PC-3 (cell line): ENCODE data around the gene PDZRN4. TPM values are rescaled to one million over a fixed set of nuclear protein-coding genes. Genes with fewer than 3 reads are reported as not detected.

Experiments
- ATAC-seq: fragments of 200-7000 bp; cut with Tn5 transposase; 2 replicates; pipeline ENCODE4 v1.9.1; 2020; ENCODE audit warnings: mild to moderate bottlenecking, moderate library complexity
- BruUV-seq: library from RNA; stranded (reverse); fragments of 400-500 nt; replicated peaks from 2 replicates; lab custom pipeline; 2021; lab: Mats Ljungman, UMichigan
- CTCF ChIA-PET: fragments of 300-600 bp; sonication (Branson Sonifier 250); formaldehyde crosslinking; loops from one replicate; lab custom pipeline; 2022; ENCODE audit warnings: antibody characterized with exemption; lab: Charles Lee
- POLR2A ChIA-PET: fragments of 300-600 bp; sonication (Branson Sonifier 250); formaldehyde crosslinking; loops from one replicate; lab custom pipeline; 2022; ENCODE audit warnings: antibody characterized with exemption; ENCODE audit not compliant: unreplicated experiment; lab: Charles Lee
- DNase-seq: peaks from one replicate; pipeline ENCODE4 v3.0.0-alpha.2; 2015
- H2AFZ ChIP-seq: fragments of 300-600 bp; sonication (generic); 2 replicates; pipeline ENCODE4 v1.6.0; 2016; ENCODE audit warnings: antibody characterized with exemption, low read length
- H3F3A ChIP-seq: fragments of 300-600 bp; sonication (generic); one replicate; pipeline ENCODE4 v1.6.0; 2017; ENCODE audit warnings: antibody characterized with exemption, low read length, control low read depth, mild to moderate bottlenecking; ENCODE audit not compliant: unreplicated experiment
- H3K27ac ChIP-seq: fragments of 300-600 bp; sonication (generic); 2 replicates; pipeline ENCODE4 v1.5.1; 2016; ENCODE audit warnings: mild to moderate bottlenecking, low read length
- H3K27me3 ChIP-seq: fragments of 300-600 bp; sonication (generic); 2 replicates; pipeline ENCODE4 v1.6.1; 2016; ENCODE audit warnings: low read length, mixed read lengths
- H3K36me3 ChIP-seq: fragments of 300-600 bp; sonication (generic); 2 replicates; pipeline ENCODE4 v1.6.1; 2016; ENCODE audit warnings: low read depth, mixed run types, low read length, mixed read lengths
- H3K4me1 ChIP-seq: fragments of 300-600 bp; sonication (generic); 2 replicates; pipeline ENCODE4 v1.5.1; 2016; ENCODE audit warnings: low read length; ENCODE audit not compliant: insufficient read depth
- H3K4me2 ChIP-seq: fragments of 300-600 bp; sonication (generic); 2 replicates; pipeline ENCODE4 v1.6.0; 2016; ENCODE audit warnings: low read length
- H3K4me3 ChIP-seq: fragments of 300-600 bp; sonication (generic); 2 replicates; pipeline ENCODE4 v1.5.1; 2016; ENCODE audit warnings: mild to moderate bottlenecking, low read length, mixed read lengths
- H3K79me2 ChIP-seq: fragments of 300-600 bp; sonication (generic); 2 replicates; pipeline ENCODE4 v1.6.1; 2017; ENCODE audit warnings: low read length, mixed read lengths
- H3K9ac ChIP-seq: fragments of 300-600 bp; sonication (generic); 2 replicates; pipeline ENCODE4 v1.6.0; 2016; ENCODE audit warnings: mild to moderate bottlenecking, low read length
- H3K9me2 ChIP-seq: fragments of 300-600 bp; sonication (generic); replicated peaks from 2 replicates; pipeline ENCODE4 v1.6.1; 2016; ENCODE audit warnings: mixed run types, low read length, mixed read lengths
- H3K9me3 ChIP-seq: fragments of 300-600 bp; sonication (generic); 2 replicates; pipeline ENCODE4 v1.6.1; 2016; ENCODE audit warnings: low read length, mixed read lengths
- H4K20me1 ChIP-seq: fragments of 300-600 bp; sonication (generic); 2 replicates; pipeline ENCODE4 v1.6.1; 2016; ENCODE audit warnings: low read length, mixed read lengths
- EZH2 ChIP-seq: fragments of 300-600 bp; sonication (generic); IDR thresholded peaks from one replicate; pipeline ENCODE4 v1.6.1; 2017; ENCODE audit warnings: antibody characterized with exemption, mild to moderate bottlenecking, low read length; ENCODE audit not compliant: unreplicated experiment
- EZH2phosphoT487 ChIP-seq: fragments of 300-600 bp; sonication (generic); IDR thresholded peaks from 2 replicates; pipeline ENCODE4 v1.6.1; 2018; ENCODE audit warnings: mild to moderate bottlenecking, antibody characterized with exemption, low read length, borderline replicate concordance
- intact Hi-C: fragments of 100-400 bp; cut with micrococcal nuclease; formaldehyde crosslinking; loops from 2 replicates; pipeline ENCODE4 v1.9.0; 2023
- total RNA-seq: library from RNA; depleted of rRNA; stranded (reverse); fragments of >200 nt; gene quantifications from 2 replicates; pipeline ENCODE4 v1.2.3, GENCODE V29; 2014
- TF ChIP-seq, protein P1 (sequence below): fragments of 300-600 bp; sonication (generic); conservative IDR thresholded peaks from 2 replicates; pipeline ENCODE4 v1.5.1; 2017; ENCODE audit warnings: antibody characterized with exemption, low read depth, mild to moderate bottlenecking, low read length

PDZRN4 gene
- total RNA-seq, 1 experiment from 2014 or later: not detected

DNA sequence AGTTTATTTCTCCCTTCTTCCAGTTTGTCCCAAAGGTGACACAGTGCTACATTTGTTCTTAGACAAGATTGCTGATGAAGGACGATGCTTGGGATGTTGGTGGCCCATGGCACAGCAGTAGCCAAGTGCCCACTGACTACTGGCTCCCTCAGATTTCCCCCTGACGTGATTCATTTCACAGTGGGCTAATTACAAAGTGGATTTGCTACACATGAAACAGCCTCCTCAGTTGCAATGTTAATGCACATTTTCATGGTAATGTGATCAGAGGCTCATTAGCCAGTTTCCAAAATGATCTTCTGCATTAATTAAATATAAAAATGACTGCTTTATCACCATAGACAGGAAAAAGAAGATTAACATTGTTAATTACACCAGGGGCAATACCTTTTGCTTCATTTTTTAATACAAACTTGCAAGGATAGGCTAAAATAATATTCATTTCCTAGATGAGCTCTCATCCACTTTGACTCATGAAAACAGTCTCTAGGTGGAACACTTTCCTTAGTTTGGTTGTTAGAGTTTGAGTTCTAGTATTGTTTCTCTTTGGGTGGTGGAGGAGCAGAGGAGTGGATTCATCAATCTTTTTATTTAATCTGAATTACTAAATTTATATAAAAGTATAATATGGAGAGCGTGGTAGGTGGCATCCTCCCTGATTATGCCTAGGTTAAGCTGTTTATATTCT, 250.9 kb downstream of the PDZRN4 start:
- no peak for ATAC-seq
- Histone ChIP-seq H3K27ac (no peak overlapping the region), H3F3A (no peaks in the 10 kb centered on the region), H3K27me3 (no peaks in the 10 kb centered on the region), H2AFZ (no peak overlapping the region), H4K20me1 (no peaks in the 10 kb centered on the region), H3K4me3 (no peak overlapping the region), H3K4me1 (no peaks in the 10 kb centered on the region), H3K36me3 (no peaks in the 10 kb centered on the region), H3K4me2 (no peak overlapping the region), H3K9me3 (no peaks in the 10 kb centered on the region), H3K9ac (no peak overlapping the region), H3K9me2 (no peaks in the 10 kb centered on the region), H3K79me2 (no peaks in the 10 kb centered on the region)
- TF ChIP-seq EZH2 (no peak), EZH2phosphoT487 (no peak)
- TF ChIP-seq, protein P1, sequence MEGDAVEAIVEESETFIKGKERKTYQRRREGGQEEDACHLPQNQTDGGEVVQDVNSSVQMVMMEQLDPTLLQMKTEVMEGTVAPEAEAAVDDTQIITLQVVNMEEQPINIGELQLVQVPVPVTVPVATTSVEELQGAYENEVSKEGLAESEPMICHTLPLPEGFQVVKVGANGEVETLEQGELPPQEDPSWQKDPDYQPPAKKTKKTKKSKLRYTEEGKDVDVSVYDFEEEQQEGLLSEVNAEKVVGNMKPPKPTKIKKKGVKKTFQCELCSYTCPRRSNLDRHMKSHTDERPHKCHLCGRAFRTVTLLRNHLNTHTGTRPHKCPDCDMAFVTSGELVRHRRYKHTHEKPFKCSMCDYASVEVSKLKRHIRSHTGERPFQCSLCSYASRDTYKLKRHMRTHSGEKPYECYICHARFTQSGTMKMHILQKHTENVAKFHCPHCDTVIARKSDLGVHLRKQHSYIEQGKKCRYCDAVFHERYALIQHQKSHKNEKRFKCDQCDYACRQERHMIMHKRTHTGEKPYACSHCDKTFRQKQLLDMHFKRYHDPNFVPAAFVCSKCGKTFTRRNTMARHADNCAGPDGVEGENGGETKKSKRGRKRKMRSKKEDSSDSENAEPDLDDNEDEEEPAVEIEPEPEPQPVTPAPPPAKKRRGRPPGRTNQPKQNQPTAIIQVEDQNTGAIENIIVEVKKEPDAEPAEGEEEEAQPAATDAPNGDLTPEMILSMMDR: no peak
- CTCF ChIA-PET: interaction anchor here (0.7 kb wide), 1 partner anchor 15 kb away, joined by 3 read pairs; no protein-coding TSS in a partner anchor
- POLR2A ChIA-PET: no interaction called here
- intact Hi-C loops: no loop called here
- BruUV-seq: no TSS peak
- DNase-seq: no peak

DNA sequence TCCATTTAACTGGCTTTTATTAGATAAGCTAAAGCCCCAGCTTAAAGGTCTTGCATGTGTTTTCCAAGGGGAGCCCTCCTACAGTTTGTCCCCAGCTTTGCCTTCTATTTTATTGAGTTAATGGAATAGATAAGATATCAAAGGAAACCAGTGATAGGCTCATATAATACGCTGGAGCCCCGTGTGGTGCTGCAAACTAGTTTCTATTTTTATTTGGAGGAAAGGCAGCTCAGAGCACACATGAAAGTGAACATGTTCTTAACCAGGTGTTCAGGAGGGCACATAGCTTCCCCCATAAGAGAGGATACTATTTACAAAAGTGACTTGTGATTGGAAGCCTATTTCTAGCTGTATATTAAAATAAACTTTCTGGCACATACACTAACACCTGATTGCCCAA, 251.7 kb downstream of the PDZRN4 start:
- no peak overlapping the region for H3K4me2 ChIP-seq
- ChIA-PET CTCF (interaction anchor here (0.7 kb wide), 1 partner anchor 15 kb away, joined by 3 read pairs; no protein-coding TSS in a partner anchor), POLR2A (no interaction called here)
- BruUV-seq: no TSS peak
- DNase-seq (no peak), ATAC-seq (no peak)
- H3F3A ChIP-seq: no peaks in the 10 kb centered on the region
- H3K27me3 ChIP-seq: no peaks in the 10 kb centered on the region
- intact Hi-C loops: no loop called here
- no peaks in the 10 kb centered on the region for H3K4me1 ChIP-seq
- TF ChIP-seq EZH2phosphoT487: no peak
- TF ChIP-seq, protein P1: no peak
- TF ChIP-seq EZH2: no peak
- no peak overlapping the region for H2AFZ ChIP-seq
- H3K79me2 ChIP-seq: no peaks in the 10 kb centered on the region
- H3K4me3 ChIP-seq: no peak overlapping the region
- H3K9me2 ChIP-seq: no peaks in the 10 kb centered on the region
- no peaks in the 10 kb centered on the region for H4K20me1 ChIP-seq
- H3K9ac ChIP-seq: no peak overlapping the region
- no peak overlapping the region for H3K27ac ChIP-seq
- H3K9me3 ChIP-seq: no peaks in the 10 kb centered on the region
- H3K36me3 ChIP-seq: no peaks in the 10 kb centered on the region

DNA sequence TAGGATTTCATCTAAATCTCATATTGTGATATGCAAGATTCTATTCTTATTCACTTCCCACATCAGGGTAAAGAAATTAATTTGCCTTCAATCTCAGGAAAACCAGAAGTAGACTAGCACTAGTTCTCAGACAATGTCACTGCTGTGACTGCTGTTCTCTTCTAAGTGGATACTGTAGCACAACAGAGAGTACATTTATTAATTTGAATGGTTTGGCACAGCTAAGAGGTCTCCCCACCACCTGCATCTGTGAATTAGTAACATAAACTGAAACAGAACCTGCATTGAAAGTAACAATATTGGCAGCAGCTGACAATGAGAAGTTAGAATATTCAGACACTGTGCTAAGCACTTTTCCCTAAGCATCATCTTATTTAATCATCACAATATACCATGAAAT, 253.1 kb downstream of the PDZRN4 start:
- Histone ChIP-seq H3F3A (no peaks in the 10 kb centered on the region), H3K36me3 (no peaks in the 10 kb centered on the region), H3K4me3 (no peak overlapping the region), H4K20me1 (no peaks in the 10 kb centered on the region), H3K4me2 (no peak overlapping the region), H2AFZ (no peak overlapping the region), H3K27me3 (no peaks in the 10 kb centered on the region), H3K9me3 (no peaks in the 10 kb centered on the region), H3K79me2 (no peaks in the 10 kb centered on the region), H3K4me1 (no peaks in the 10 kb centered on the region), H3K9me2 (no peaks in the 10 kb centered on the region), H3K27ac (no peak overlapping the region), H3K9ac (no peak overlapping the region)
- TF ChIP-seq EZH2 (no peak), EZH2phosphoT487 (no peak)
- TF ChIP-seq, protein P1: no peak
- POLR2A ChIA-PET: no interaction called here
- ATAC-seq (no peak), DNase-seq (no peak)
- CTCF ChIA-PET: no interaction called here
- intact Hi-C loops: no loop called here
- no TSS peak for BruUV-seq
